ENCODE results near the gene BBLN. TPM values are rescaled to one million over a fixed set of nuclear protein-coding genes. Genes with fewer than 3 reads are reported as not detected.

BBLN gene
- total RNA-seq, 1 donor from 2014 or later: 47.3 TPM

- no peaks in the 10 kb centered on the region for H3K9me3 Mint-ChIP-seq (ENCODE audit: unreplicated experiment)
- Histone ChIP-seq H2AFZ (ENCODE audit: low read depth, low read length) (no peak overlapping the region), H3K4me2 (ENCODE audit: low read length) (no peak overlapping the region), H3K36me3 (ENCODE audit: insufficient read depth, low read length) (no peaks in the 10 kb centered on the region), H3K4me1 (ENCODE audit: insufficient read depth, low read length) (peaks cover under 1% of the 10 kb centered on the region), H3K27ac (ENCODE audit: low read depth, low read length) (no peak overlapping the region), H3K79me2 (ENCODE audit: insufficient read depth, low read length) (peaks cover 7% of the 10 kb centered on the region), H3K9ac (ENCODE audit: low read length) (no peak overlapping the region), H3K4me3 (ENCODE audit: insufficient read depth, low read depth, low read length) (no peak overlapping the region), H3K27me3 (ENCODE audit: insufficient read depth, low read length) (no peaks in the 10 kb centered on the region), H3K9me3 (ENCODE audit: insufficient read depth, low read depth, low read length) (no peaks in the 10 kb centered on the region), H4K20me1 (ENCODE audit: insufficient read depth, low read length) (peaks cover 2% of the 10 kb centered on the region)
- FAIRE-seq: no peak
- peak overlapping the region; percentile 53 for H3K27ac Mint-ChIP-seq (ENCODE audit: unreplicated experiment)
- no peak for DNase-seq (ENCODE audit: low read depth)
- H3K27me3 Mint-ChIP-seq (ENCODE audit: low read depth, unreplicated experiment): peaks cover 13% of the 10 kb centered on the region
- H3K4me1 Mint-ChIP-seq (ENCODE audit: low read depth, unreplicated experiment): no peaks in the 10 kb centered on the region
- TF ChIP-seq CTCF (IDR thresholded peaks at IDR 0.05; ENCODE audit: insufficient read depth, low read depth, low read length) (no peak), EZH2 (IDR thresholded peaks at IDR 0.05; ENCODE audit: insufficient read depth, low read length) (no peak)
- H3K4me3 Mint-ChIP-seq (ENCODE audit: unreplicated experiment): no peak overlapping the region
- no peaks in the 10 kb centered on the region for H3K36me3 Mint-ChIP-seq (ENCODE audit: low read depth, unreplicated experiment)
These were observed 4.1 kb upstream of the BBLN start for GRCh38 chr9:128155736-128156500.

GRCh38 chr9:128159522-128159783 is 612 bp upstream of the BBLN start:
- Histone ChIP-seq H2AFZ (ENCODE audit: low read depth, low read length) (peak overlapping the region; percentile 89), H3K27ac (ENCODE audit: low read depth, low read length) (peak overlapping the region; percentile 38), H3K27me3 (ENCODE audit: insufficient read depth, low read length) (no peaks in the 10 kb centered on the region), H3K36me3 (ENCODE audit: insufficient read depth, low read length) (peaks cover 10% of the 10 kb centered on the region), H3K4me3 (ENCODE audit: insufficient read depth, low read depth, low read length) (peak overlapping the region; percentile 59), H3K4me2 (ENCODE audit: low read length) (peak overlapping the region; percentile 100), H3K9ac (ENCODE audit: low read length) (peak overlapping the region; percentile 73), H3K9me3 (ENCODE audit: insufficient read depth, low read depth, low read length) (no peaks in the 10 kb centered on the region), H3K4me1 (ENCODE audit: insufficient read depth, low read length) (peaks cover 13% of the 10 kb centered on the region), H4K20me1 (ENCODE audit: insufficient read depth, low read length) (peaks cover 34% of the 10 kb centered on the region), H3K79me2 (ENCODE audit: insufficient read depth, low read length) (peaks cover 23% of the 10 kb centered on the region)
- Mint-ChIP-seq H3K27ac (ENCODE audit: unreplicated experiment) (no peak overlapping the region), H3K4me3 (ENCODE audit: unreplicated experiment) (peak overlapping the region; percentile 72), H3K9me3 (ENCODE audit: unreplicated experiment) (no peaks in the 10 kb centered on the region), H3K27me3 (ENCODE audit: low read depth, unreplicated experiment) (peaks cover 1% of the 10 kb centered on the region), H3K4me1 (ENCODE audit: low read depth, unreplicated experiment) (peaks cover 1% of the 10 kb centered on the region), H3K36me3 (ENCODE audit: low read depth, unreplicated experiment) (peaks cover 14% of the 10 kb centered on the region)
- FAIRE-seq: no peak
- no peak for DNase-seq (ENCODE audit: low read depth)
- TF ChIP-seq CTCF (IDR thresholded peaks at IDR 0.05; ENCODE audit: insufficient read depth, low read depth, low read length): no peak
- TF ChIP-seq EZH2 (IDR thresholded peaks at IDR 0.05; ENCODE audit: insufficient read depth, low read length): no peak

DNA sequence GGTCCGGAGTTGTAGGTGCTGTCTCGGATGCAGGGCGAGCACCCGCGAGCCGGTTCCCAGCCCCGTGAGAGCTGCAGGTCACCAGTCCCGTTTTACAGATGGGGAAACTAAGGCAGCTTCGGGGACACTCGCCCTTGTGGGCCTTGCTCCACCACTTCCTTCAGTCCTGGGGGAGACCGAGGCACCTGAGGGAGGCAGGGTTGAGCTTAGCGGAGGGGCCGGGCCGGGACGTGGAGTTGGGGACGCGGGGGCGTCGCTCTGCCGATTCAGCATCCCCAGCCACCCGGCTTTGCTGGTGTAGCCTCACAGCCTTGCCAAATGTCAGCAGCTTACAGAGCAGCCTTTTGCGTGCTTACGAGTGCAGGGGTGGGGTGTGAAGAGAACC is 530 bp downstream of the BBLN start:
- Mint-ChIP-seq H3K9me3 (ENCODE audit: unreplicated experiment) (no peaks in the 10 kb centered on the region), H3K36me3 (ENCODE audit: low read depth, unreplicated experiment) (peaks cover 17% of the 10 kb centered on the region), H3K27me3 (ENCODE audit: low read depth, unreplicated experiment) (no peaks in the 10 kb centered on the region), H3K4me1 (ENCODE audit: low read depth, unreplicated experiment) (peaks cover 2% of the 10 kb centered on the region), H3K4me3 (ENCODE audit: unreplicated experiment) (peak overlapping the region; percentile 81), H3K27ac (ENCODE audit: unreplicated experiment) (no peak overlapping the region)
- H4K20me1 ChIP-seq (ENCODE audit: insufficient read depth, low read length): peaks cover 37% of the 10 kb centered on the region
- no peaks in the 10 kb centered on the region for H3K27me3 ChIP-seq (ENCODE audit: insufficient read depth, low read length)
- no peak for TF ChIP-seq EZH2 (IDR thresholded peaks at IDR 0.05; ENCODE audit: insufficient read depth, low read length)
- no peak for TF ChIP-seq CTCF (IDR thresholded peaks at IDR 0.05; ENCODE audit: insufficient read depth, low read depth, low read length)
- peaks cover 11% of the 10 kb centered on the region for H3K36me3 ChIP-seq (ENCODE audit: insufficient read depth, low read length)
- H3K9ac ChIP-seq (ENCODE audit: low read length): peak overlapping the region; percentile 92
- no peak for DNase-seq (ENCODE audit: low read depth)
- peaks cover 13% of the 10 kb centered on the region for H3K4me1 ChIP-seq (ENCODE audit: insufficient read depth, low read length)
- H3K9me3 ChIP-seq (ENCODE audit: insufficient read depth, low read depth, low read length): no peaks in the 10 kb centered on the region
- peak overlapping the region; percentile 93 for H3K4me3 ChIP-seq (ENCODE audit: insufficient read depth, low read depth, low read length)
- H3K79me2 ChIP-seq (ENCODE audit: insufficient read depth, low read length): peaks cover 23% of the 10 kb centered on the region
- peak overlapping the region; percentile 63 for H3K27ac ChIP-seq (ENCODE audit: low read depth, low read length)
- peak overlapping the region; percentile 87 for H2AFZ ChIP-seq (ENCODE audit: low read depth, low read length)
- no peak for FAIRE-seq
- H3K4me2 ChIP-seq (ENCODE audit: low read length): peak overlapping the region; percentile 100

All from astrocyte (in vitro differentiated cells and primary cell).